OCI-LY7 (cell line): ENCODE data around the gene GATB. TPM values are rescaled to one million over a fixed set of nuclear protein-coding genes. Genes with fewer than 3 reads are reported as not detected.

Source experiments
- BruUV-seq: library from RNA; stranded (reverse); fragments of 400-500 nt; replicated peaks from 2 replicates; lab custom pipeline; 2021; lab: Mats Ljungman, UMichigan
- CTCF ChIA-PET: fragments of 300-600 bp; sonication (Branson Sonifier 250); formaldehyde crosslinking; loops from one replicate; lab custom pipeline; 2022; ENCODE audit warnings: antibody characterized with exemption; ENCODE audit not compliant: unreplicated experiment; lab: Charles Lee
- POLR2A ChIA-PET: fragments of 300-600 bp; sonication (Branson Sonifier 250); formaldehyde crosslinking; loops from one replicate; lab custom pipeline; 2022; ENCODE audit warnings: antibody characterized with exemption; lab: Charles Lee
- DNase-seq: peaks from one replicate; pipeline ENCODE4 v3.0.0-alpha.2; 2015; ENCODE audit warnings: low spot score
- H2AFZ ChIP-seq: fragments of 200-600 bp; sonication (generic), shearing (Covaris generic); 2 replicates; pipeline ENCODE4 v1.6.1; 2014; ENCODE audit warnings: mild to moderate bottlenecking, antibody characterized with exemption, low read length, moderate library complexity
- H3K27ac ChIP-seq: fragments of 200-600 bp; sonication (generic); 2 replicates; pipeline ENCODE4 v1.5.1; 2014; ENCODE audit warnings: mixed run types, low read depth, mild to moderate bottlenecking, moderate library complexity, low read length, inconsistent platforms; ENCODE audit not compliant: poor library complexity, severe bottlenecking
- H3K36me3 ChIP-seq: fragments of 200-600 bp; sonication (generic); 2 replicates; pipeline ENCODE4 v1.6.1; 2014; ENCODE audit warnings: mild to moderate bottlenecking, antibody characterized with exemption, low read length, moderate library complexity, mixed read lengths; ENCODE audit not compliant: insufficient read depth
- H3K4me1 ChIP-seq: fragments of 200-600 bp; sonication (generic); 2 replicates; pipeline ENCODE4 v1.5.1; 2014; ENCODE audit warnings: mild to moderate bottlenecking, low read length; ENCODE audit not compliant: insufficient read depth, poor library complexity, severe bottlenecking
- H3K4me2 ChIP-seq: fragments of 200-600 bp; sonication (generic); 2 replicates; pipeline ENCODE4 v1.6.1; 2014; ENCODE audit warnings: mild to moderate bottlenecking, low read length
- H3K4me3 ChIP-seq: fragments of 200-600 bp; sonication (generic); 2 replicates; pipeline ENCODE4 v1.5.1; 2014; ENCODE audit warnings: mild to moderate bottlenecking, low read depth, low read length; ENCODE audit not compliant: poor library complexity, severe bottlenecking
- H3K79me2 ChIP-seq: fragments of 200-600 bp; sonication (generic); 2 replicates; pipeline ENCODE4 v1.6.1; 2016; ENCODE audit warnings: low read depth, mild to moderate bottlenecking, low read length, moderate library complexity, mixed read lengths; ENCODE audit not compliant: insufficient read depth
- H3K9me2 ChIP-seq: fragments of 200-600 bp; sonication (generic); 2 replicates; pipeline ENCODE4 v1.6.1; 2016; ENCODE audit warnings: mild to moderate bottlenecking, low read length, mixed read lengths; ENCODE audit not compliant: insufficient read depth
- H3K9me3 ChIP-seq: fragments of 200-600 bp; sonication (generic); 2 replicates; pipeline ENCODE4 v1.6.1; 2014; ENCODE audit warnings: mild to moderate bottlenecking, mixed run types, low read length, mixed read lengths
- H4K20me1 ChIP-seq: fragments of 200-600 bp; sonication (generic); 2 replicates; pipeline ENCODE4 v1.6.1; 2014; ENCODE audit warnings: mild to moderate bottlenecking, antibody characterized with exemption, low read length, moderate library complexity, mixed read lengths; ENCODE audit not compliant: insufficient read depth
- EZH2phosphoT487 ChIP-seq: fragments of 200-600 bp; sonication (generic); IDR thresholded peaks from 2 replicates; pipeline ENCODE4 v1.6.1; 2018; ENCODE audit warnings: low read depth, borderline replicate concordance, mild to moderate bottlenecking, mixed run types, antibody characterized with exemption, low read length, moderate library complexity, mixed read lengths
- intact Hi-C: fragments of 100-400 bp; cut with micrococcal nuclease; formaldehyde crosslinking; loops from one replicate; pipeline ENCODE4 v1.10.0; 2022; ENCODE audit not compliant: unreplicated experiment
- total RNA-seq, 2 experiments: library from RNA; depleted of rRNA in 1 of 2; stranded (reverse); fragments of >200 nt in 1 of 2; shearing (Covaris generic) in 1 of 2; gene quantifications; 2 replicates each; pipeline ENCODE4 v1.2.3, GENCODE V29; 2014 to 2022
- TF ChIP-seq, protein P1 (sequence below): fragments of 200-600 bp; sonication (generic); conservative IDR thresholded peaks from 2 replicates; pipeline ENCODE4 v1.5.1; 2014; ENCODE audit warnings: mild to moderate bottlenecking, antibody characterized with exemption, low read length, moderate library complexity, mixed read lengths

GATB gene
- total RNA-seq, 2 experiments from 2014 or later = 24.6 to 26.5 TPM

DNA sequence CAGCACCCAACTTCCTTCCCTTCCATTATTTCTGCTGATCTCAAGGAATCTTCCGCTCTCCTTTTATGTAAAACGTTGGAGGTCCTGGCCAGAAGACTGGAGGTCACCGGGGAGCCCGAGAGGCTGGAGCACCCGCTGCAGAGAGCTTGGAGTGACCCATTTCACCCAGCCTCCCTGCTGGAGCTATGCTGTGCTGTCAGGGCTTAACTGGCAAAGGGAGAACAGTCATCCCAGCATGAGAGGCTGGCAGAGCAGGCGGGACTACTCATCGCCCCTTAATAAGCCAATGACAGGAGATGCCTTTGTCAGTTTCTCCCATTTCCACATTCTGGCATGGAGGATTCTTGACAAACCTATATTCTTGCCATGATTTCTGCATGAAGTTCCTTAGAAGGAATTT, 98.9 kb downstream of the GATB start:
- no peak for DNase-seq
- H3K36me3 ChIP-seq = no peaks in the 10 kb centered on the region
- H3K9me2 ChIP-seq = no peaks in the 10 kb centered on the region
- H3K4me1 ChIP-seq = peaks cover 10% of the 10 kb centered on the region
- intact Hi-C loops = no loop called here
- H3K4me2 ChIP-seq = no peak overlapping the region
- no peak overlapping the region for H2AFZ ChIP-seq
- H4K20me1 ChIP-seq = no peaks in the 10 kb centered on the region
- no TSS peak for BruUV-seq
- no peaks in the 10 kb centered on the region for H3K9me3 ChIP-seq
- POLR2A ChIA-PET = no interaction called here
- no peak for TF ChIP-seq EZH2phosphoT487
- TF ChIP-seq, protein P1, sequence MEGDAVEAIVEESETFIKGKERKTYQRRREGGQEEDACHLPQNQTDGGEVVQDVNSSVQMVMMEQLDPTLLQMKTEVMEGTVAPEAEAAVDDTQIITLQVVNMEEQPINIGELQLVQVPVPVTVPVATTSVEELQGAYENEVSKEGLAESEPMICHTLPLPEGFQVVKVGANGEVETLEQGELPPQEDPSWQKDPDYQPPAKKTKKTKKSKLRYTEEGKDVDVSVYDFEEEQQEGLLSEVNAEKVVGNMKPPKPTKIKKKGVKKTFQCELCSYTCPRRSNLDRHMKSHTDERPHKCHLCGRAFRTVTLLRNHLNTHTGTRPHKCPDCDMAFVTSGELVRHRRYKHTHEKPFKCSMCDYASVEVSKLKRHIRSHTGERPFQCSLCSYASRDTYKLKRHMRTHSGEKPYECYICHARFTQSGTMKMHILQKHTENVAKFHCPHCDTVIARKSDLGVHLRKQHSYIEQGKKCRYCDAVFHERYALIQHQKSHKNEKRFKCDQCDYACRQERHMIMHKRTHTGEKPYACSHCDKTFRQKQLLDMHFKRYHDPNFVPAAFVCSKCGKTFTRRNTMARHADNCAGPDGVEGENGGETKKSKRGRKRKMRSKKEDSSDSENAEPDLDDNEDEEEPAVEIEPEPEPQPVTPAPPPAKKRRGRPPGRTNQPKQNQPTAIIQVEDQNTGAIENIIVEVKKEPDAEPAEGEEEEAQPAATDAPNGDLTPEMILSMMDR = no peak
- no peaks in the 10 kb centered on the region for H3K79me2 ChIP-seq
- no peak overlapping the region for H3K4me3 ChIP-seq
- H3K27ac ChIP-seq = no peak overlapping the region
- CTCF ChIA-PET = no interaction called here

GRCh38 chr4:151660676-151661075, 100.1 kb downstream of the GATB start:
- no peak overlapping the region for H3K4me3 ChIP-seq
- H3K27ac ChIP-seq = no peak overlapping the region
- no peak overlapping the region for H3K4me2 ChIP-seq
- no peaks in the 10 kb centered on the region for H4K20me1 ChIP-seq
- POLR2A ChIA-PET = no interaction called here
- no peaks in the 10 kb centered on the region for H3K9me3 ChIP-seq
- intact Hi-C loops = no loop called here
- H3K9me2 ChIP-seq = no peaks in the 10 kb centered on the region
- peaks cover 10% of the 10 kb centered on the region for H3K4me1 ChIP-seq
- TF ChIP-seq, protein P1 = no peak
- TF ChIP-seq EZH2phosphoT487 = no peak
- no peak overlapping the region for H2AFZ ChIP-seq
- no peaks in the 10 kb centered on the region for H3K36me3 ChIP-seq
- no TSS peak for BruUV-seq
- DNase-seq = no peak
- CTCF ChIA-PET = no interaction called here
- H3K79me2 ChIP-seq = no peaks in the 10 kb centered on the region

DNA sequence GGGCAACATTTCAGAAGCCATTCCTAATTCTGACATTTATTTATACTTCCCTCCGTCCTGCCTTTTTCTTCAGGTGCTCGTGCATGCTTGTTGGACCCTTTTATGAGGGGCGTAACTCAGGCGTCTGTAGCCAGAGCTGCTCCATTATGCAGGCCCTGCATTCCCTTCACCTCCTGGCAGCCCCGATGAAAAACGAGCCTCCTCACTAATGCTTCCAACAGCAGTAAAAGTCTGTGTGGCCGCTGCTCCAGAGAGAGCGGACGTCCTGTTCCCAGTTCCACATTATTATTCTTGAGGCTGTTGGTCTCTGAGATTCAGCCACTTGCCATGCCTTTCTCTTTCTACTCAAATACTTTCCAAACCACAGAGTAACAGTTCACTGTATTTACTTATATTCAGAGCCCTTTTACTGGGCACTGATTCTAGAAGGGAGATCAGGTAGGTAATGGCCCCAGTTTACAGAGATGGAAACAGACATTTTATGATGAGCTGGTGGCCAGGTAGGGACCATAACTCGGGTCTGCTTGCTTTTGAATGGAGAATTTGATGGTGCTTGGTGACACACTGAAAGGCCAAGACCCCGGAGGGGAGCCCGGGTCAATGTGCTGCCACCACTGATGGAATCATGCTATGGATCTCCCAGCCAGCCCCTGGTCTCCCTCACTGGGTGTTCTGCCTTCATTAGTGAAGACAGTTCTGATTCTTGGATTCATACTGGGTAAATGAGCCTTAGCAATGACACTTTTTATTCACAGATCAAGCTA, 101.0 kb downstream of the GATB start:
- Histone ChIP-seq H2AFZ (peak overlapping the region; percentile 66; the same call in 1 of the 2 replicates), H3K4me2 (peak overlapping the region; percentile 19; the same call in 1 of the 2 replicates), H3K9me3 (no peaks in the 10 kb centered on the region), H3K9me2 (no peaks in the 10 kb centered on the region), H3K27ac (no peak overlapping the region), H4K20me1 (no peaks in the 10 kb centered on the region), H3K79me2 (no peaks in the 10 kb centered on the region), H3K4me1 (peaks cover 10% of the 10 kb centered on the region), H3K4me3 (no peak overlapping the region), H3K36me3 (no peaks in the 10 kb centered on the region)
- intact Hi-C loops = no loop called here
- TF ChIP-seq EZH2phosphoT487 = no peak
- TF ChIP-seq, protein P1 = no peak
- no peak for DNase-seq
- ChIA-PET POLR2A (no interaction called here), CTCF (no interaction called here)
- BruUV-seq = no TSS peak
